ENCODE results near the gene UBE2E3.

UBE2E3 gene

GRCh38 chr2:180943275-180943674 is 37.1 kb upstream of the UBE2E3 start:
- no peak overlapping the region for H3K27ac ChIP-seq
- H3K9me3 ChIP-seq (ENCODE audit: severe bottlenecking): no peaks in the 10 kb centered on the region
- DNase-seq: no peak
- no peaks in the 10 kb centered on the region for H3K36me3 ChIP-seq
- H3K4me3 ChIP-seq (ENCODE audit: low read depth, low read length): no peak overlapping the region
- TF ChIP-seq CTCF (IDR thresholded peaks at IDR 0.05; ENCODE audit: low read depth, low read length): no peak
- no peaks in the 10 kb centered on the region for H3K27me3 ChIP-seq (ENCODE audit: insufficient read depth, low read depth, severe bottlenecking)

DNA sequence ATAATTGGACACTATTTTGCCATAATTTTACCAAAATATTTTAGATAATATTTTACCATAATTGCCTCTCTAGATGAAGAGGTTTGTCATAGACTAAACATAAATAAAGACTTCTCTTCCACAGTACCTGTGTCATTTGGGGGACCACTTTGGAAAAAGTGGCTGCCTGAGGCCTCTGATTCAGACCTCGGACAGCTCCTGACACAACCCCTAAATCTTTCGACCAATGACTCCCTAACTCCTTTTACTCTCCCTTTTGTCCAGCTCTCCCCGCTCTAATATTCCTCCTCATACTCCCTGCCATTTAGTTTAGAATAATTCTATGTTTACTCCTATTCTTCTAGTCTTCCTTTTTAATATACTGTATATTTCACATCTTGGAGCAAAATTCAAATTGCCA is 36.0 kb upstream of the UBE2E3 start:
- Histone ChIP-seq H3K27ac (no peak overlapping the region), H3K4me3 (ENCODE audit: low read depth, low read length) (no peak overlapping the region), H3K9me3 (ENCODE audit: severe bottlenecking) (no peaks in the 10 kb centered on the region), H3K36me3 (no peaks in the 10 kb centered on the region), H3K27me3 (ENCODE audit: insufficient read depth, low read depth, severe bottlenecking) (no peaks in the 10 kb centered on the region)
- no peak for TF ChIP-seq CTCF (IDR thresholded peaks at IDR 0.05; ENCODE audit: low read depth, low read length)
- no peak for DNase-seq

GRCh38 chr2:180947208-180947689 is 33.2 kb upstream of the UBE2E3 start:
- Histone ChIP-seq H3K27me3 (ENCODE audit: insufficient read depth, low read depth, severe bottlenecking) (no peaks in the 10 kb centered on the region), H3K4me3 (ENCODE audit: low read depth, low read length) (no peak overlapping the region), H3K27ac (no peak overlapping the region), H3K9me3 (ENCODE audit: severe bottlenecking) (no peaks in the 10 kb centered on the region), H3K36me3 (no peaks in the 10 kb centered on the region)
- no peak for TF ChIP-seq CTCF (IDR thresholded peaks at IDR 0.05; ENCODE audit: low read depth, low read length)
- no peak for DNase-seq

GRCh38 chr2:180949896-180950295 is 30.5 kb upstream of the UBE2E3 start:
- Histone ChIP-seq H3K27ac (no peak overlapping the region), H3K27me3 (ENCODE audit: insufficient read depth, low read depth, severe bottlenecking) (no peaks in the 10 kb centered on the region), H3K9me3 (ENCODE audit: severe bottlenecking) (no peaks in the 10 kb centered on the region), H3K4me3 (ENCODE audit: low read depth, low read length) (no peak overlapping the region), H3K36me3 (no peaks in the 10 kb centered on the region)
- TF ChIP-seq CTCF (IDR thresholded peaks at IDR 0.05; ENCODE audit: low read depth, low read length): no peak
- DNase-seq: no peak

DNA sequence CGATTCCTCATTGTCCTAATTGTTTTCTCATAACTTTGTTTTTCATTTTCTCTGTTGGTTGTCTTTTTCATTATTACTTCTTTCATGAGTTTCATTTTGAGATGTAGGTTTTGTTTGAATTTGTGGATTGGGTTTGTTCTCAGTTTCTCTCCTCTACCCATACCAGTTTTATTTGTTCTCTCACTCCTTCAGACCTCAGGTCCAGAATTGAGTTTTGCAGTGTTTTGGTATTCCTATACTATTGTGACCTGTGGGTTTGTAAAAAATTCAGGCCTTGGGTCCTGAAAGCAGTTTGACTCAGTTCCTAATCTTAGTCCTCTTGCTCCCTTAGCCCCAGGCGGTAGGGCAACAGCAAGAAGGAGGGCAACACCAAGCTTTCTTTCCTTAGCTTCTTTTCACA is 28.3 kb upstream of the UBE2E3 start:
- no peak for TF ChIP-seq CTCF (IDR thresholded peaks at IDR 0.05; ENCODE audit: low read depth, low read length)
- Histone ChIP-seq H3K27me3 (ENCODE audit: insufficient read depth, low read depth, severe bottlenecking) (no peaks in the 10 kb centered on the region), H3K4me3 (ENCODE audit: low read depth, low read length) (no peak overlapping the region), H3K27ac (no peak overlapping the region), H3K9me3 (ENCODE audit: severe bottlenecking) (no peaks in the 10 kb centered on the region), H3K36me3 (no peaks in the 10 kb centered on the region)
- no peak for DNase-seq

DNA sequence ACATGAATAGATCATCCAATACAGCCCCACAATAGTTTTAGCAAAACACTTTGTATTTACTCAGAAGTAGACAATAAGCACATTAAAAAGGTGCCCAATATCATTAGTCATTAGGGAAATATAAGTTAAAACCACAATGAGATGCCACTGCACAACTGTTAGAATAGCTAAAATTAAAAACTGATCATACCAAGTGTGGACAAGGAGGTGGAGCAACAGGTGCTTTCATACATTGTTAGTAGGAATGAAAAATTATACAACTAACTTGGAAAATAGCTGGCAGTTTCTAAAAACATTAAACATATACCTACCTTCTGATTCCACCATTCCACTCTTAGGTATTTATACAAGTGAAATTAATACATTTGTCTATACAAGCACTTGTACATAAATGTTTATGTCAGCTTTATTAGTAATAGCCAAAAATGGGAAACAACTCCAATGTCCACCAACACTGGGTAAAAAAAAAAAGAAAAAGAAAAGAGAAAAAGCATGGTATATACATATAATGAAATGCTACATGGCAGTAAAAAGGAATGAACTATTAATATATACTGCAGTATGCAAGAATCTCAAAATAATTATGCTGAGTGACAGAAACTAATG is 27.6 kb upstream of the UBE2E3 start:
- no peak for TF ChIP-seq CTCF (IDR thresholded peaks at IDR 0.05; ENCODE audit: low read depth, low read length)
- no peaks in the 10 kb centered on the region for H3K27me3 ChIP-seq (ENCODE audit: insufficient read depth, low read depth, severe bottlenecking)
- no peak overlapping the region for H3K27ac ChIP-seq
- no peaks in the 10 kb centered on the region for H3K36me3 ChIP-seq
- H3K4me3 ChIP-seq (ENCODE audit: low read depth, low read length): no peak overlapping the region
- no peak for DNase-seq
- no peaks in the 10 kb centered on the region for H3K9me3 ChIP-seq (ENCODE audit: severe bottlenecking)

Measured in WERI-Rb-1 (cell line).